ENCODE measurements around the gene IL12RB2. TPM values are rescaled to one million over a fixed set of nuclear protein-coding genes. Genes with fewer than 3 reads are reported as not detected.
A peak's percentile ranks its signal among the peaks of the same experiment; 100 is the strongest.

Gene IL12RB2
- total and polyA plus RNA-seq, 10 of the 15 experiments (the other 5 are each of a cell fraction or from before 2014, with no cell fraction given): 0.15 to 1.1 (median 0.54) TPM; not detected in 1

GRCh38 chr1:67339623-67340343 lies 32.1 kb downstream of the IL12RB2 start:
- 2% methylated on average over 7 of the region's 7 CpGs for WGBS (ENCODE audit: insufficient coverage, insufficient replicate concordance, low lambda C conversion rate, missing lambda C conversion rate)
- RAD21 ChIA-PET (ENCODE audit: unreplicated experiment): interaction anchor here (0.9 to 4.6 kb wide), 4 partner anchors 91 to 128 kb away, joined by 3 to 22 read pairs (median 5); partner anchors contain the start of gene SERBP1
- DNase-seq (ENCODE audit: low read depth, low spot score) (peak; percentile 84), FAIRE-seq (peak; percentile 13), ATAC-seq (peak; percentile 35)
- BruUV-seq (replicated peaks): no TSS peak
- Histone ChIP-seq H3K27me3 (replicated peaks in 1 of 2; ENCODE audit: control insufficient read depth in 2 of 2, insufficient read depth in 2 of 2, low read length in 1 of 2) (no peaks in the 10 kb centered on the region), H3K27ac (ENCODE audit: control insufficient read depth, insufficient read depth) (peak overlapping the region; percentile 87), H3K9me3 (replicated peaks; ENCODE audit: control insufficient read depth, insufficient read depth, low read length) (no peaks in the 10 kb centered on the region), H3K4me3 (peak overlapping the region; percentile 20; the same call in 1 of the 2 replicates), H3K36me3 (ENCODE audit: control insufficient read depth in 2 of 2, insufficient read depth in 2 of 2, low read length in 1 of 2) (no peaks in the 10 kb centered on the region), H3K79me2 (ENCODE audit: control insufficient read depth, insufficient read depth, low read length) (no peaks in the 10 kb centered on the region), H4K20me1 (ENCODE audit: control insufficient read depth, insufficient read depth) (no peaks in the 10 kb centered on the region), H3K4me2 (ENCODE audit: control insufficient read depth, insufficient read depth) (peak overlapping the region; percentile 30), H3K9ac (ENCODE audit: control insufficient read depth, insufficient read depth, low read length) (peak overlapping the region; percentile 1; the same call in 1 of the 2 replicates), H3K4me1 (ENCODE audit: control insufficient read depth, insufficient read depth, low read length) (peaks cover 71% of the 10 kb centered on the region), H2AFZ (ENCODE audit: control insufficient read depth, low read depth, low read length) (no peak overlapping the region; the same call in 1 of the 2 replicates)
- SMC1A ChIA-PET (ENCODE audit: uncharacterized antibody, unreplicated experiment): interaction anchor here (0.7 to 3.5 kb wide), 8 partner anchors 8 to 288 kb away, joined by 3 to 37 read pairs (median 6); partner anchors contain the start of gene SERBP1
- intact Hi-C loops (cut with micrococcal nuclease; ENCODE audit: unreplicated experiment) (loop anchor here (2.0 to 10.0 kb wide), 7 partner anchors 91 to 1055 kb away; partner anchors contain the start of genes GADD45A and SERBP1), in situ Hi-C loops (cut with MboI) (loop anchor here (10.0 to 25.0 kb wide), 2 partner anchors 415 to 1052 kb away; no protein-coding TSS in a partner anchor)
- POLR2A ChIA-PET: interaction anchor here (1.3 kb wide), 1 partner anchor 90 kb away, joined by 3 read pairs; no protein-coding TSS in a partner anchor
- CTCF ChIA-PET: interaction anchor here (0.6 to 1.9 kb wide), 4 partner anchors 11 to 420 kb away, joined by 3 to 4 read pairs (median 4); no protein-coding TSS in a partner anchor
- TF ChIP-seq LARP7 (IDR thresholded peaks at IDR 0.05) (no peak), MYC (IDR thresholded peaks at IDR 0.05; ENCODE audit: insufficient read depth, insufficient read length, insufficient replicate concordance, low read length, severe bottlenecking) (no peak), ATF3 (IDR thresholded peaks at IDR 0.05; ENCODE audit: borderline replicate concordance, extremely low read depth, low read depth, low read length) (no peak), DPF2 (IDR thresholded peaks at IDR 0.05) (no peak; the same call in 1 of the 2 replicates), STAT1 (conservative IDR thresholded peaks at IDR 0.05) (no peak), E4F1 (IDR thresholded peaks at IDR 0.05; ENCODE audit: borderline replicate concordance, partially characterized antibody) (no peak), MYB (IDR thresholded peaks at IDR 0.05; ENCODE audit: borderline replicate concordance, low read depth, low read length) (no peak), CEBPB (IDR thresholded peaks at IDR 0.05; ENCODE audit: borderline replicate concordance in 1 of 2, low read depth in 2 of 2, low read length in 2 of 2) (no peak), ELK1 (IDR thresholded peaks at IDR 0.05; ENCODE audit: low read depth, low read length) (no peak), MAX (IDR thresholded peaks at IDR 0.05; ENCODE audit: low read depth, low read length) (no peak), E2F8 (IDR thresholded peaks at IDR 0.05; ENCODE audit: low read depth, partially characterized antibody) (no peak), NFIC (IDR thresholded peaks at IDR 0.05; ENCODE audit: low read depth, low read length) (no peak; the same call in 1 of the 2 replicates), NBN (IDR thresholded peaks at IDR 0.05) (no peak), CREM (IDR thresholded peaks at IDR 0.05; ENCODE audit: low read depth) (no peak; the same call in 1 of the 2 replicates), CREB1 (IDR thresholded peaks at IDR 0.05; ENCODE audit: low read depth) (no peak)
